HepG2 (cell line): ENCODE measurements around the gene KLHL12. TPM values are rescaled to one million over a fixed set of nuclear protein-coding genes. Genes with fewer than 3 reads are reported as not detected.

Experiments used
- ATAC-seq: fragments of 200-7000 bp; cut with Tn5 transposase; 3 replicates; pipeline ENCODE4 v1.9.1; 2020; ENCODE audit warnings: mild to moderate bottlenecking, moderate library complexity
- BruUV-seq: library from RNA; stranded (reverse); fragments of 400-500 nt; replicated peaks from 2 replicates; lab custom pipeline; 2021; lab: Mats Ljungman, UMichigan
- CTCF ChIA-PET: fragments of 300-600 bp; formaldehyde crosslinking; extraction: SDS; loops from one replicate; lab custom pipeline; 2021; ENCODE audit warnings: low total read pairs, inconsistent platforms, low intra/inter-chr PET ratio; lab: Yijun Ruan, JAX
- POLR2A ChIA-PET: fragments of 350-600 bp; sonication (Branson Sonifier 250); formaldehyde crosslinking; loops from one replicate; lab custom pipeline; 2020; ENCODE audit warnings: antibody characterized with exemption, inconsistent platforms; lab: Yijun Ruan, JAX
- DNase-seq: peaks from one replicate; pipeline ENCODE4 v3.0.0-alpha.2; 2015; ENCODE audit warnings: low spot score
- FAIRE-seq: peaks from 3 replicates; lab custom pipeline; 2011; peaks lifted over from hg19 to GRCh38; lab: Jason Lieb, UNC
- H2AFZ ChIP-seq: one replicate; pipeline ENCODE4 v1.6.1; 2011; ENCODE audit warnings: low read length, inconsistent platforms
- H3K27ac ChIP-seq: fragments of 300-600 bp; 3 replicates; pipeline ENCODE4 v1.8.0; 2011; ENCODE audit warnings: mixed run types, mild to moderate bottlenecking, mixed read lengths, low read length, inconsistent platforms; ENCODE audit not compliant: insufficient read depth; ENCODE audit errors: extremely low read length
- H3K27me3 ChIP-seq, 2 experiments: fragments of 200-600 bp in 1 of 2; 2 replicates in 1 of 2; 3 replicates in 1 of 2; pipeline versions ENCODE4 v1.6.0 to v1.8.0; 2011; ENCODE audit warnings: low read length in 2 of 2, mild to moderate bottlenecking in 2 of 2, moderate library complexity in 2 of 2, inconsistent platforms in 1 of 2; ENCODE audit not compliant: insufficient read depth in 2 of 2, control insufficient read depth in 1 of 2
- H3K36me3 ChIP-seq, 2 experiments: fragments of 200-600 bp in 1 of 2; replicated peaks in 1 of 2; 2 replicates in 1 of 2; 3 replicates in 1 of 2; pipeline versions ENCODE4 v1.5.1 to v1.8.0; 2011; ENCODE audit warnings: low read length in 2 of 2, inconsistent platforms in 1 of 2; ENCODE audit not compliant: insufficient read depth in 2 of 2, control insufficient read depth in 1 of 2
- H3K4me1 ChIP-seq: 2 replicates; pipeline ENCODE4 v1.5.1; 2012; ENCODE audit warnings: low read length, inconsistent platforms; ENCODE audit not compliant: insufficient read depth
- H3K4me2 ChIP-seq: 2 replicates; pipeline ENCODE4 v1.6.0; 2011; ENCODE audit warnings: low read depth, low read length, inconsistent platforms
- H3K4me3 ChIP-seq, 3 experiments: fragments of 200-600 bp in 1 of 3; sonication (generic), shearing (Covaris generic) in 1 of 3; replicated peaks in 1 of 3; 2 replicates each; pipeline ENCODE4 v1.5.1; 2011 to 2016; ENCODE audit warnings: low read length in 3 of 3, inconsistent platforms in 2 of 3, low read depth in 2 of 3, mild to moderate bottlenecking in 2 of 3, control low read depth in 1 of 3, mixed read lengths in 1 of 3; ENCODE audit not compliant: insufficient read depth in 1 of 3
- H3K79me2 ChIP-seq: one replicate; pipeline ENCODE4 v1.6.1; 2011; ENCODE audit warnings: low read length, inconsistent platforms; ENCODE audit not compliant: insufficient read depth
- H3K9ac ChIP-seq: 2 replicates; pipeline ENCODE4 v1.6.0; 2011; ENCODE audit warnings: mild to moderate bottlenecking, low read depth, low read length, inconsistent platforms; ENCODE audit not compliant: insufficient read depth
- H3K9me3 ChIP-seq: 2 replicates; pipeline ENCODE4 v1.5.1; 2012; ENCODE audit warnings: mild to moderate bottlenecking, low read length
- H4K20me1 ChIP-seq: 2 replicates; pipeline ENCODE4 v1.6.0; 2011; ENCODE audit warnings: inconsistent platforms, mild to moderate bottlenecking, low read length, moderate library complexity; ENCODE audit not compliant: insufficient read depth
- ADNP ChIP-seq: sonication (generic); formaldehyde crosslinking; IDR thresholded peaks from 2 replicates; pipeline ENCODE4 v1.4.0; 2020; ENCODE audit warnings: missing genetic modification reagents
- ATF7 ChIP-seq, 2 experiments: fragments of 450-650 bp in 1 of 2; sonication (generic) in 1 of 2; formaldehyde crosslinking in 1 of 2; IDR thresholded peaks; 2 replicates each; pipeline versions ENCODE4 v1.4.0 to v1.6.1; 2016 to 2020; ENCODE audit warnings: antibody characterized with exemption in 1 of 2, mild to moderate bottlenecking in 1 of 2, missing genetic modification reagents in 1 of 2
- EZH2 ChIP-seq: conservative IDR thresholded peaks from 2 replicates; pipeline ENCODE4 v1.6.1; 2012; ENCODE audit warnings: mild to moderate bottlenecking, low read depth, low read length, moderate library complexity
- GFI1 ChIP-seq: sonication (generic); formaldehyde crosslinking; IDR thresholded peaks from 2 replicates; pipeline ENCODE4 v1.5.0; 2020; ENCODE audit warnings: missing genetic modification reagents, mild to moderate bottlenecking, borderline replicate concordance
- IKZF4 ChIP-seq: sonication (generic); formaldehyde crosslinking; IDR thresholded peaks from 2 replicates; pipeline ENCODE4 v1.5.1; 2020; ENCODE audit warnings: borderline replicate concordance, mild to moderate bottlenecking, low read depth, missing genetic modification reagents; ENCODE audit errors: not compliant biosample characterization
- SALL2 ChIP-seq: sonication (generic); formaldehyde crosslinking; IDR thresholded peaks from 2 replicates; pipeline ENCODE4 v1.8.1; 2023; ENCODE audit warnings: mild to moderate bottlenecking, missing genetic modification reagents, inconsistent platforms
- TAF15 ChIP-seq: fragments of 200-400 bp; formaldehyde crosslinking; IDR thresholded peaks from one replicate; pipeline ENCODE4 v1.6.1; 2018; ENCODE audit warnings: mild to moderate bottlenecking, low read depth, low read length; ENCODE audit not compliant: poor library complexity, severe bottlenecking
- ZIK1 ChIP-seq: sonication (generic); formaldehyde crosslinking; IDR thresholded peaks from 2 replicates; pipeline ENCODE4 v1.5.0; 2020; ENCODE audit warnings: mild to moderate bottlenecking, low read depth, missing genetic modification reagents, borderline replicate concordance
- ZNF564 ChIP-seq: sonication (generic); formaldehyde crosslinking; IDR thresholded peaks from 2 replicates; pipeline ENCODE4 v1.8.1; 2023; ENCODE audit warnings: mild to moderate bottlenecking, missing genetic modification reagents
- ZNF878 ChIP-seq: sonication (generic); formaldehyde crosslinking; IDR thresholded peaks from 2 replicates; pipeline ENCODE4 v1.8.1; 2023; ENCODE audit warnings: mild to moderate bottlenecking, missing genetic modification reagents, moderate library complexity
- ZSCAN29 ChIP-seq: sonication (generic); formaldehyde crosslinking; conservative IDR thresholded peaks from 2 replicates; pipeline ENCODE4 v1.4.0; 2020; ENCODE audit warnings: mild to moderate bottlenecking, missing genetic modification reagents
- WGBS: methylation state at CpG from one replicate; pipeline ENCODE4 v1.1.6; 2017; ENCODE audit warnings: low lambda C conversion rate; 5-methylcytosine and 5-hydroxymethylcytosine counted together
- in situ Hi-C: cut with HindIII; loops from 2 replicates; pipeline ENCODE4 v1.10.0; 2017; ENCODE audit warnings: low pct_unique_long_range_greater_than_20kb; ENCODE audit not compliant: extremely low pct_ligation_motif_present
- intact Hi-C: fragments of 100-400 bp; cut with micrococcal nuclease; formaldehyde crosslinking; loops from one replicate; pipeline ENCODE4 v1.10.0; 2022; ENCODE audit not compliant: unreplicated experiment
- polyA plus RNA-seq, 8 experiments: library from polyadenylated mRNA; depleted of rRNA in 3 of 8; stranded (reverse) in 7 of 8; unstranded in 1 of 8; fragments of >200 nt; fragmentation: Illumina TruSeq in 4 of 8; extraction: Trizol in 4 of 8; gene quantifications; 2 replicates each; pipeline versions ENCODE4 v1.2.1 to v1.2.3, GENCODE V29; 2011 to 2016; ENCODE audit warnings: low read depth in 4 of 8, missing spikeins in 1 of 8, mixed read lengths in 1 of 8; ENCODE audit not compliant: insufficient read depth in 1 of 8
- total RNA-seq, 5 experiments: library from RNA; depleted of rRNA; stranded (reverse); fragments of >200 nt; fragmentation: Illumina TruSeq; extraction: Trizol; gene quantifications; 2 replicates each; pipeline ENCODE4 v1.2.3, GENCODE V29; 2016; ENCODE audit warnings: low read depth in 1 of 5
- TF ChIP-seq, protein P1 (sequence below): sonication (generic); formaldehyde crosslinking; IDR thresholded peaks from 2 replicates; pipeline ENCODE4 v1.4.0; 2020; ENCODE audit warnings: missing genetic modification reagents
- TF ChIP-seq, protein P2 (sequence below): IDR thresholded peaks from 2 replicates; pipeline ENCODE4 v1.6.1; 2012; ENCODE audit warnings: low read depth, low read length, improper control_type of control experiment
- TF ChIP-seq, protein P3 (sequence below): sonication (generic); formaldehyde crosslinking; IDR thresholded peaks from 2 replicates; pipeline ENCODE4; 2020; ENCODE audit warnings: missing genetic modification reagents, mild to moderate bottlenecking, borderline replicate concordance

Gene KLHL12
- total and polyA plus RNA-seq, 2 of the 13 experiments (the other 11 are each of a cell fraction or from before 2014, with no cell fraction given) = 19.2 to 25.2 TPM

DNA sequence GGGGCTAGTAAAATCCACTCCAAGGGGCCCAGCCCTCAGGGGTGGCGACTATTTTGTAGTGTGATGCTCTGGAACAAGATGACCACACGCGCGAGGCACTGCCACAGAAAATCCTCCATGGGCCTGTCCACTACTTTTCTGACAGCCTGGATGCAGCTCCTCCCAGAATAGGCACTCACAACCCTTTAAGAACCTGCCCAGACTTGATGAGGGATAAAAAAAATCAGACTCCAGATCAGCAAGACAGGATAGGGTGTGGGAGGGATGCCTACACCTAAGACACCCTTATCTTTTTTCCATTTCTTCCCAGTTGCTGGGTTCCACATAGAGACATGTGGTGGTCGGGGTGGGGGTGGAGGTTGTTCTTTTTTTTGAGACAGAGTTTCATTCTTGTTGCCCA lies 82.8 kb downstream of the KLHL12 start:
- Histone ChIP-seq H3K4me1 (peaks cover 38% of the 10 kb centered on the region), H3K27ac (no peak overlapping the region), H4K20me1 (no peaks in the 10 kb centered on the region), H3K9ac (no peak overlapping the region), H3K79me2 (no peaks in the 10 kb centered on the region), H3K36me3 (no peaks in the 10 kb centered on the region), H2AFZ (no peak overlapping the region), H3K4me3 (no peak overlapping the region), H3K9me3 (no peaks in the 10 kb centered on the region), H3K4me2 (no peak overlapping the region), H3K27me3 (no peaks in the 10 kb centered on the region)
- no TSS peak for BruUV-seq
- POLR2A ChIA-PET = no interaction called here
- intact Hi-C loops = no loop called here
- WGBS = 69% methylated on average over 5 of the region's 5 CpGs
- ATAC-seq (no peak), DNase-seq (no peak), FAIRE-seq (no peak)
- in situ Hi-C loops = no loop called here
- CTCF ChIA-PET = no interaction called here
- TF ChIP-seq ZIK1 (CRISPR knock-in tag) (no peak), TAF15 (no peak), GFI1 (CRISPR knock-in tag) (no peak), ZSCAN29 (CRISPR knock-in tag) (no peak)

DNA sequence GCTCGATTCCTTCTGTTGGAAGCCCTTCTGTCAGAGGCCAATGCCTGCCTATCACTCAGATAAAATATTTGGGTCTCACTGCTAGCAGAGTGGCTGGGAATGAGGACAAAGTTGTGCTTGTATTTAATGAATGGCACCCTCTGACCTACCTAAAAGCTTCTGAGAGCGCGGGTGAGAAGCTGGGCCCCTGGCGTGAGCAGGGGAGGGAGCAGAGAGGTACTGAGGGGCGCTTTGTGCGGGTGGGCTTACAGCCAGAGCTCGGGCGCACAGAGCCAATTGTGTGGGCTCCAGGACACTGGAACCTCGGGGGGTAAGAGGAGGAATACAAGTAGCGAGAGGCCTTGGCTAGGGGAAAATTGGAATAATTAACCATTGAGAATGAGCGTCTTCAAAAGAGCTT lies 84.0 kb downstream of the KLHL12 start:
- Histone ChIP-seq H4K20me1 (no peaks in the 10 kb centered on the region), H3K9ac (no peak overlapping the region), H3K27me3 (no peaks in the 10 kb centered on the region), H3K79me2 (no peaks in the 10 kb centered on the region), H3K27ac (no peak overlapping the region), H3K4me2 (no peak overlapping the region), H3K9me3 (no peaks in the 10 kb centered on the region), H3K4me1 (peaks cover 30% of the 10 kb centered on the region), H3K36me3 (no peaks in the 10 kb centered on the region), H2AFZ (no peak overlapping the region), H3K4me3 (no peak overlapping the region)
- no peak for FAIRE-seq
- in situ Hi-C loops (no loop called here), intact Hi-C loops (no loop called here)
- WGBS = 71% methylated on average over 11 of the region's 11 CpGs
- ATAC-seq = no peak
- ChIA-PET POLR2A (no interaction called here), CTCF (no interaction called here)
- BruUV-seq = no TSS peak
- no peak for DNase-seq
- TF ChIP-seq, protein P1, sequence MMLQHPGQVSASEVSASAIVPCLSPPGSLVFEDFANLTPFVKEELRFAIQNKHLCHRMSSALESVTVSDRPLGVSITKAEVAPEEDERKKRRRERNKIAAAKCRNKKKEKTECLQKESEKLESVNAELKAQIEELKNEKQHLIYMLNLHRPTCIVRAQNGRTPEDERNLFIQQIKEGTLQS (CRISPR knock-in tag) = no peak
- no peak for TF ChIP-seq ATF7 (IDR thresholded peaks at IDR 0.05)
- TF ChIP-seq ATF7 (CRISPR knock-in tag; IDR thresholded peaks at IDR 0.05) = no peak
- no peak for TF ChIP-seq ADNP
- TF ChIP-seq, protein P2, sequence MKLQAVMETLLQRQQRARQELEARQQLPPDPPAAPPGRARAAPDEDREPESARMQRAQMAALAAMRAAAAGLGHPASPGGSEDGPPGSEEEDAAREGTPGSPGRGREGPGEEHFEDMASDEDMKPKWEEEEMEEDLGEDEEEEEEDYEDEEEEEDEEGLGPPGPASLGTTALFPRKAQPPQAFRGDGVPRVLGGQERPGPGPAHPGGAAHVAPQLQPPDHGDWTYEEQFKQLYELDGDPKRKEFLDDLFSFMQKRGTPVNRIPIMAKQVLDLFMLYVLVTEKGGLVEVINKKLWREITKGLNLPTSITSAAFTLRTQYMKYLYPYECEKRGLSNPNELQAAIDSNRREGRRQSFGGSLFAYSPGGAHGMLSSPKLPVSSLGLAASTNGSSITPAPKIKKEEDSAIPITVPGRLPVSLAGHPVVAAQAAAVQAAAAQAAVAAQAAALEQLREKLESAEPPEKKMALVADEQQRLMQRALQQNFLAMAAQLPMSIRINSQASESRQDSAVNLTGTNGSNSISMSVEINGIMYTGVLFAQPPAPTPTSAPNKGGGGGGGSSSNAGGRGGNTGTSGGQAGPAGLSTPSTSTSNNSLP = no peak
- TF ChIP-seq, protein P3, sequence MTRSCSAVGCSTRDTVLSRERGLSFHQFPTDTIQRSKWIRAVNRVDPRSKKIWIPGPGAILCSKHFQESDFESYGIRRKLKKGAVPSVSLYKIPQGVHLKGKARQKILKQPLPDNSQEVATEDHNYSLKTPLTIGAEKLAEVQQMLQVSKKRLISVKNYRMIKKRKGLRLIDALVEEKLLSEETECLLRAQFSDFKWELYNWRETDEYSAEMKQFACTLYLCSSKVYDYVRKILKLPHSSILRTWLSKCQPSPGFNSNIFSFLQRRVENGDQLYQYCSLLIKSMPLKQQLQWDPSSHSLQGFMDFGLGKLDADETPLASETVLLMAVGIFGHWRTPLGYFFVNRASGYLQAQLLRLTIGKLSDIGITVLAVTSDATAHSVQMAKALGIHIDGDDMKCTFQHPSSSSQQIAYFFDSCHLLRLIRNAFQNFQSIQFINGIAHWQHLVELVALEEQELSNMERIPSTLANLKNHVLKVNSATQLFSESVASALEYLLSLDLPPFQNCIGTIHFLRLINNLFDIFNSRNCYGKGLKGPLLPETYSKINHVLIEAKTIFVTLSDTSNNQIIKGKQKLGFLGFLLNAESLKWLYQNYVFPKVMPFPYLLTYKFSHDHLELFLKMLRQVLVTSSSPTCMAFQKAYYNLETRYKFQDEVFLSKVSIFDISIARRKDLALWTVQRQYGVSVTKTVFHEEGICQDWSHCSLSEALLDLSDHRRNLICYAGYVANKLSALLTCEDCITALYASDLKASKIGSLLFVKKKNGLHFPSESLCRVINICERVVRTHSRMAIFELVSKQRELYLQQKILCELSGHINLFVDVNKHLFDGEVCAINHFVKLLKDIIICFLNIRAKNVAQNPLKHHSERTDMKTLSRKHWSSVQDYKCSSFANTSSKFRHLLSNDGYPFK = no peak
- TF ChIP-seq EZH2 = no peak
- no peak for TF ChIP-seq ZNF564 (CRISPR knock-in tag)
- TF ChIP-seq IKZF4 (CRISPR knock-in tag) = no peak
- no peak for TF ChIP-seq SALL2 (CRISPR knock-in tag)
- no peak for TF ChIP-seq ZNF878 (CRISPR knock-in tag)
